Sigmoid colon (tissue), 4 donors: ENCODE results near the gene SYNE3.

ENCODE experiments used
- CTCF ChIP-seq, 4 experiments: fragments of 450-650 bp in 3 of 4; fragments of 200-600 bp in 1 of 4; IDR thresholded peaks; one replicate each; pipeline ENCODE4 v1.5.1; 2016 to 2019; ENCODE audit warnings: antibody characterized with exemption in 4 of 4, mild to moderate bottlenecking in 3 of 4, moderate library complexity in 2 of 4
- EP300 ChIP-seq, 4 donors: sonication (generic); formaldehyde crosslinking; IDR thresholded peaks; one replicate each; pipeline ENCODE4 v1.6.1; 2017; ENCODE audit warnings: antibody characterized with exemption in 4 of 4
- POLR2A ChIP-seq, 2 donors: fragments of 450-650 bp; IDR thresholded peaks; one replicate each; pipeline ENCODE4 v1.6.1; 2016; ENCODE audit warnings: antibody characterized with exemption in 2 of 2, mild to moderate bottlenecking in 2 of 2, moderate library complexity in 2 of 2
- POLR2AphosphoS5 ChIP-seq, 4 donors: sonication (generic); formaldehyde crosslinking; IDR thresholded peaks; one replicate each; pipeline ENCODE4 v1.6.1; 2017; ENCODE audit warnings: antibody characterized with exemption in 4 of 4

- no peak for TF ChIP-seq CTCF (IDR thresholded peaks at IDR 0.05)
- TF ChIP-seq POLR2A (IDR thresholded peaks at IDR 0.05): no peak
- no peak for TF ChIP-seq POLR2AphosphoS5 (IDR thresholded peaks at IDR 0.05)
- TF ChIP-seq EP300 (IDR thresholded peaks at IDR 0.05): no peak
Observed at GRCh38 chr14:95484296-95484695, 32.2 kb downstream of the SYNE3 start.
